Esophagus muscularis mucosa (tissue), 3 donors: Measurements from ENCODE around the gene PCK1.

Experiments used
- POLR2A ChIP-seq: fragments of 450-650 bp; IDR thresholded peaks from one replicate; pipeline ENCODE4 v1.6.1; 2017; ENCODE audit warnings: antibody characterized with exemption, moderate library complexity, mild to moderate bottlenecking, low read depth
- POLR2AphosphoS5 ChIP-seq, 2 donors: sonication (generic); formaldehyde crosslinking; IDR thresholded peaks; one replicate each; pipeline ENCODE4 v1.6.1; 2017; ENCODE audit warnings: antibody characterized with exemption in 2 of 2
- TF ChIP-seq, protein P1 (sequence below), 3 experiments: fragments of 200-600 bp in 2 of 3; fragments of 450-650 bp in 1 of 3; sonication (generic) in 2 of 3; IDR thresholded peaks; one replicate each; pipeline ENCODE4 v1.5.1; 2017 to 2019; ENCODE audit warnings: antibody characterized with exemption in 3 of 3, mild to moderate bottlenecking in 2 of 3, moderate library complexity in 1 of 3

DNA sequence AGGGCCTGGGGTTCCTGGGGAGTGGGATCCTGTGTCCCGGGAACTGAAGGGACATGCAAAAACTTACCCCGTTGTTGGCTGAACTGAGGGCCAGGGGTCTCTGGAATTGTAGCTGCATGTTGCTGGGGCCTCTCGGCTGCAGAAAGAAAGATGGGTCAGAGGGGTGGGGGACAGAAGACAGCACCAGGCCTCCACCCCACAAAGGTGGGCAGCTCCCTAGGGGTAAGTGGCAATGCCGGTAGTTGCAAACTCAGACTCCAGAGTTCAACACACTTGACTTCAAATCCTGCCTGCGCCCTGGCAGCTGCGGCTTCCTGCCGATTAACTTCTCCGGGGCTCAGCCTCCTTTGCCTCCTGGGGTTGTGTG is 54.5 kb downstream of the PCK1 start:
- TF ChIP-seq POLR2A (no peak), POLR2AphosphoS5 (IDR thresholded peaks at IDR 0.05) (no peak)
- TF ChIP-seq, protein P1, sequence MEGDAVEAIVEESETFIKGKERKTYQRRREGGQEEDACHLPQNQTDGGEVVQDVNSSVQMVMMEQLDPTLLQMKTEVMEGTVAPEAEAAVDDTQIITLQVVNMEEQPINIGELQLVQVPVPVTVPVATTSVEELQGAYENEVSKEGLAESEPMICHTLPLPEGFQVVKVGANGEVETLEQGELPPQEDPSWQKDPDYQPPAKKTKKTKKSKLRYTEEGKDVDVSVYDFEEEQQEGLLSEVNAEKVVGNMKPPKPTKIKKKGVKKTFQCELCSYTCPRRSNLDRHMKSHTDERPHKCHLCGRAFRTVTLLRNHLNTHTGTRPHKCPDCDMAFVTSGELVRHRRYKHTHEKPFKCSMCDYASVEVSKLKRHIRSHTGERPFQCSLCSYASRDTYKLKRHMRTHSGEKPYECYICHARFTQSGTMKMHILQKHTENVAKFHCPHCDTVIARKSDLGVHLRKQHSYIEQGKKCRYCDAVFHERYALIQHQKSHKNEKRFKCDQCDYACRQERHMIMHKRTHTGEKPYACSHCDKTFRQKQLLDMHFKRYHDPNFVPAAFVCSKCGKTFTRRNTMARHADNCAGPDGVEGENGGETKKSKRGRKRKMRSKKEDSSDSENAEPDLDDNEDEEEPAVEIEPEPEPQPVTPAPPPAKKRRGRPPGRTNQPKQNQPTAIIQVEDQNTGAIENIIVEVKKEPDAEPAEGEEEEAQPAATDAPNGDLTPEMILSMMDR (IDR thresholded peaks at IDR 0.05): no peak
